HEK293 (cell line): Measurements from ENCODE around the gene FRMPD2.

Experiments used
- CTCF ChIA-PET: fragments of 350-600 bp; formaldehyde crosslinking; extraction: SDS; loops from one replicate; lab custom pipeline; 2021; ENCODE audit warnings: antibody characterized with exemption; lab: Yijun Ruan, JAX
- POLR2A ChIA-PET: fragments of 300-600 bp; formaldehyde crosslinking; extraction: SDS; loops from one replicate; lab custom pipeline; 2020; ENCODE audit warnings: antibody characterized with exemption, inconsistent platforms; lab: Yijun Ruan, JAX
- H3K27ac ChIP-seq: fragments of 200-500 bp; sonication (Bioruptor generic); 2 replicates; pipeline ENCODE4 v1.5.1; 2014; ENCODE audit warnings: low read depth, low read length, control low read depth, inconsistent platforms; ENCODE audit errors: extremely low read depth
- H3K36me3 ChIP-seq, 2 experiments: fragments of 200-500 bp in 1 of 2; sonication (Bioruptor generic) in 1 of 2; 1 replicate in 1 of 2; 2 replicates in 1 of 2; pipeline ENCODE4 v1.5.1; 2014 to 2017; ENCODE audit warnings: inconsistent platforms in 2 of 2, low read length in 2 of 2; ENCODE audit not compliant: control insufficient read depth in 2 of 2, insufficient read depth in 1 of 2
- H3K4me1 ChIP-seq: fragments of 200-500 bp; sonication (Bioruptor generic); 2 replicates; pipeline ENCODE4 v1.5.1; 2014; ENCODE audit warnings: mild to moderate bottlenecking, low read length, inconsistent platforms; ENCODE audit not compliant: control insufficient read depth, insufficient read depth
- H3K4me3 ChIP-seq: 2 replicates; pipeline ENCODE4 v1.5.1; 2011; ENCODE audit warnings: low read depth, mild to moderate bottlenecking, control low read depth, low read length, moderate library complexity
- H3K9me3 ChIP-seq: fragments of 200-500 bp; sonication (Bioruptor generic); 2 replicates; pipeline ENCODE4 v1.5.1; 2014; ENCODE audit warnings: low read depth, low read length, inconsistent platforms; ENCODE audit not compliant: control insufficient read depth, insufficient read depth
- GLIS1 ChIP-seq: fragments of 450-650 bp; formaldehyde crosslinking; IDR thresholded peaks from 2 replicates; pipeline ENCODE4 v1.5.1; 2016; ENCODE audit warnings: missing biosample characterization, missing genetic modification characterization
- KLF9 ChIP-seq: fragments of 450-650 bp; formaldehyde crosslinking; IDR thresholded peaks from 2 replicates; pipeline ENCODE4 v1.5.1; 2016; ENCODE audit warnings: missing biosample characterization, missing genetic modification characterization, low read depth
- REPIN1 ChIP-seq: fragments of 450-650 bp; formaldehyde crosslinking; IDR thresholded peaks from 2 replicates; pipeline ENCODE4 v1.5.1; 2017; ENCODE audit warnings: missing biosample characterization, missing genetic modification characterization, low read depth
- WT1 ChIP-seq: fragments of 450-650 bp; formaldehyde crosslinking; IDR thresholded peaks from 2 replicates; pipeline ENCODE4 v1.5.1; 2016; ENCODE audit warnings: missing biosample characterization, missing genetic modification characterization
- ZBTB11 ChIP-seq: fragments of 450-650 bp; formaldehyde crosslinking; conservative IDR thresholded peaks from 2 replicates; pipeline ENCODE4 v1.5.1; 2016; ENCODE audit warnings: low read depth, missing biosample characterization, missing genetic modification characterization
- ZBTB17 ChIP-seq: fragments of 450-650 bp; formaldehyde crosslinking; IDR thresholded peaks from 2 replicates; pipeline ENCODE4 v1.5.1; 2016; ENCODE audit warnings: missing biosample characterization, missing genetic modification characterization
- ZBTB6 ChIP-seq: fragments of 450-650 bp; formaldehyde crosslinking; IDR thresholded peaks from 2 replicates; pipeline ENCODE4 v1.5.1; 2017; ENCODE audit warnings: missing biosample characterization, missing genetic modification characterization
- ZNF121 ChIP-seq: fragments of 450-650 bp; formaldehyde crosslinking; IDR thresholded peaks from 2 replicates; pipeline ENCODE4 v1.5.1; 2016; ENCODE audit warnings: missing biosample characterization, missing genetic modification characterization
- ZNF2 ChIP-seq: fragments of 450-650 bp; formaldehyde crosslinking; IDR thresholded peaks from 2 replicates; pipeline ENCODE4 v1.5.1; 2016; ENCODE audit warnings: missing biosample characterization, missing genetic modification characterization
- ZNF221 ChIP-seq: fragments of 450-650 bp; formaldehyde crosslinking; IDR thresholded peaks from 2 replicates; pipeline ENCODE4 v1.5.1; 2017; ENCODE audit warnings: missing biosample characterization, missing genetic modification characterization, borderline replicate concordance
- ZNF280D ChIP-seq: fragments of 450-650 bp; formaldehyde crosslinking; IDR thresholded peaks from 2 replicates; pipeline ENCODE4 v1.5.1; 2016; ENCODE audit warnings: missing biosample characterization, missing genetic modification characterization
- ZNF311 ChIP-seq: fragments of 450-650 bp; formaldehyde crosslinking; IDR thresholded peaks from 2 replicates; pipeline ENCODE4 v1.5.1; 2017; ENCODE audit warnings: missing biosample characterization, missing genetic modification characterization, borderline replicate concordance
- ZNF350 ChIP-seq: fragments of 450-650 bp; formaldehyde crosslinking; IDR thresholded peaks from 2 replicates; pipeline ENCODE4 v1.5.0; 2017; ENCODE audit warnings: missing biosample characterization, mild to moderate bottlenecking, missing genetic modification characterization
- ZNF37A ChIP-seq: fragments of 450-650 bp; IDR thresholded peaks from 2 replicates; pipeline ENCODE4 v1.5.1; 2018; ENCODE audit warnings: missing biosample characterization, missing genetic modification characterization
- ZNF555 ChIP-seq: fragments of 450-650 bp; formaldehyde crosslinking; conservative IDR thresholded peaks from 2 replicates; pipeline ENCODE4 v1.5.1; 2017; ENCODE audit warnings: missing biosample characterization, mild to moderate bottlenecking, missing genetic modification characterization, inconsistent platforms
- ZNF596 ChIP-seq: fragments of 450-650 bp; IDR thresholded peaks from 2 replicates; pipeline ENCODE4 v1.5.0; 2018; ENCODE audit warnings: missing biosample characterization, mild to moderate bottlenecking, missing genetic modification characterization, moderate library complexity
- ZNF600 ChIP-seq: fragments of 450-650 bp; formaldehyde crosslinking; IDR thresholded peaks from 2 replicates; pipeline ENCODE4 v1.5.1; 2016; ENCODE audit warnings: missing biosample characterization, missing genetic modification characterization
- ZNF704 ChIP-seq: fragments of 450-650 bp; formaldehyde crosslinking; IDR thresholded peaks from 2 replicates; pipeline ENCODE4 v1.5.1; 2016; ENCODE audit warnings: missing biosample characterization, missing genetic modification characterization
- ZNF792 ChIP-seq: fragments of 450-650 bp; formaldehyde crosslinking; IDR thresholded peaks from 2 replicates; pipeline ENCODE4 v1.5.1; 2016; ENCODE audit warnings: missing biosample characterization, missing genetic modification characterization
- ZSCAN5A ChIP-seq: fragments of 450-650 bp; formaldehyde crosslinking; IDR thresholded peaks from 2 replicates; pipeline ENCODE4 v1.5.1; 2016; ENCODE audit warnings: missing biosample characterization, missing genetic modification characterization

The FRMPD2 gene

GRCh38 chr10:48300556-48300955 lies 26.1 kb upstream of the FRMPD2 start:
- no peaks in the 10 kb centered on the region for H3K4me1 ChIP-seq
- ChIA-PET POLR2A (no interaction called here), CTCF (interaction anchor here (0.5 to 0.9 kb wide), 2 partner anchors 9 to 46 kb away, joined by 3 to 7 read pairs; no protein-coding TSS in a partner anchor)
- H3K4me3 ChIP-seq = no peak overlapping the region
- no peaks in the 10 kb centered on the region for H3K9me3 ChIP-seq
- H3K27ac ChIP-seq = no peak overlapping the region
- TF ChIP-seq ZSCAN5A (tag by site-specific recombination) (no peak), ZBTB11 (tag by site-specific recombination) (no peak), ZNF600 (tag by site-specific recombination) (no peak), REPIN1 (no peak), ZNF555 (tag by site-specific recombination) (no peak), ZNF37A (no peak), ZNF792 (tag by site-specific recombination) (no peak), GLIS1 (no peak), ZNF596 (tag by site-specific recombination) (no peak), KLF9 (tag by site-specific recombination) (no peak), WT1 (no peak), ZNF280D (tag by site-specific recombination) (no peak), ZNF2 (tag by site-specific recombination) (no peak), ZNF704 (tag by site-specific recombination) (no peak), ZNF311 (no peak), ZNF221 (tag by site-specific recombination) (no peak), ZBTB6 (tag by site-specific recombination) (no peak), ZNF121 (tag by site-specific recombination) (no peak), ZNF350 (no peak), ZBTB17 (tag by site-specific recombination) (no peak)
- no peaks in the 10 kb centered on the region for H3K36me3 ChIP-seq
